PC-3 (cell line): ENCODE measurements around the gene CHRM2.

Experiments
- CTCF ChIP-seq: fragments of 300-600 bp; sonication (generic); conservative IDR thresholded peaks from 2 replicates; pipeline ENCODE4 v1.5.1; 2017; ENCODE audit warnings: antibody characterized with exemption, low read depth, mild to moderate bottlenecking, low read length
- EZH2 ChIP-seq: fragments of 300-600 bp; sonication (generic); IDR thresholded peaks from one replicate; pipeline ENCODE4 v1.6.1; 2017; ENCODE audit warnings: antibody characterized with exemption, mild to moderate bottlenecking, low read length; ENCODE audit not compliant: unreplicated experiment
- EZH2phosphoT487 ChIP-seq: fragments of 300-600 bp; sonication (generic); IDR thresholded peaks from 2 replicates; pipeline ENCODE4 v1.6.1; 2018; ENCODE audit warnings: mild to moderate bottlenecking, antibody characterized with exemption, low read length, borderline replicate concordance

GRCh38 chr7:136940917-136941316 lies 72.5 kb downstream of the CHRM2 start:
- TF ChIP-seq CTCF = no peak
- no peak for TF ChIP-seq EZH2
- TF ChIP-seq EZH2phosphoT487 = no peak
